HL-60 (cell line): ENCODE data around the gene TMEM237.
A peak's percentile ranks its signal among the peaks of the same experiment; 100 is the strongest.

Experiments used
- DNase-seq, 2 experiments: peaks; one replicate each; pipeline ENCODE4 v3.0.0-alpha.2; 2010 to 2020; ENCODE audit warnings: low read depth in 1 of 2, low spot score in 1 of 2
- H3K27ac ChIP-seq: fragments of 250-450 bp; sonication (Bioruptor Pico); replicated peaks from 2 replicates; pipeline ENCODE4 v1.5.1; 2020; ENCODE audit warnings: mild to moderate bottlenecking, moderate library complexity
- H3K27me3 ChIP-seq: fragments of 250-450 bp; sonication (Bioruptor Pico); 2 replicates; pipeline ENCODE4 v1.5.1; 2021; ENCODE audit warnings: mild to moderate bottlenecking, moderate library complexity; ENCODE audit not compliant: insufficient read depth, poor library complexity, severe bottlenecking
- H3K4me3 ChIP-seq: replicated peaks from 2 replicates; pipeline ENCODE4 v1.5.1; 2011; ENCODE audit warnings: mild to moderate bottlenecking, control low read depth, low read length; ENCODE audit not compliant: insufficient read depth
- GABPA ChIP-seq: IDR thresholded peaks from 2 replicates; pipeline ENCODE4 v1.6.1; 2012; ENCODE audit warnings: low read depth
- POLR2AphosphoS5 ChIP-seq: IDR thresholded peaks from 2 replicates; pipeline ENCODE4 v1.6.1; 2012; ENCODE audit warnings: low read depth
- SPI1 ChIP-seq: IDR thresholded peaks from 2 replicates; pipeline ENCODE4 v1.6.1; 2012; ENCODE audit warnings: low read depth, mild to moderate bottlenecking, borderline replicate concordance
- TF ChIP-seq, protein P1 (sequence below): IDR thresholded peaks from 2 replicates; pipeline ENCODE4 v1.6.1; 2012; ENCODE audit warnings: low read depth; ENCODE audit not compliant: insufficient replicate concordance
- TF ChIP-seq, protein P2 (sequence below): IDR thresholded peaks from one replicate; pipeline ENCODE4 v1.5.1; 2011; ENCODE audit warnings: low read length, control low read depth, inconsistent platforms; ENCODE audit not compliant: insufficient read depth

TMEM237 gene

DNA sequence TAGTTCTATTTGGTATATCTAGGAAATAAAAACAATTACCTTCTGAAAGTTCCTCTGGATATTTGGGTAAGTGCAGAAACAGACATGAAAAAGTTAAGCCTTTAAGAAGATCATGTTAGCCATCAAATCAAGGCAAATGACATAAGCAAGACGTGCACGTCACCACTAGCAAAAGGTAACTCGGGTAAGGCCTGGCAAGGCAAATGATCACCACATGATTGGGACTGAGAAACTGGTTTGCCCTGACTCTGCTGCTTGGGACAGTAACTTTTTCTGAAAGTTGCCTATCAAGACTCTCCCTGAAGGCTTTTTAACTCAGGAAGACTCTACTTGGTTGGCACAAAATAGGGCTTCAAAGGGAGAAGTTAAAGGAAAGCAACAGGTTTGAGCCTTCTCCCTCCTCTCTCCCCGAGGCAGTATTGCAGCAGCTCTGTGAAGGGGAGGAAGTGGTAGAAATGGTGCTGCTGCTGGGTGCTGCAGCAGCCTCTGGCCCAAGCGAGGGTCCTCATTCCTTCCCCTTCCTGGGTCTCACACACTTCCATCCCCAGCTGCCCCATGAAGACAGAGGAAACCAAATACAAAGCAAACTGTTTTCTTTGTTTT is 17.1 kb upstream of the TMEM237 start:
- peak in 1 of 2 experiments; percentile 74 for DNase-seq
- H3K27me3 ChIP-seq = no peaks in the 10 kb centered on the region
- TF ChIP-seq POLR2AphosphoS5 (no peak), SPI1 (peak; percentile 89), GABPA (no peak)
- TF ChIP-seq, protein P1, sequence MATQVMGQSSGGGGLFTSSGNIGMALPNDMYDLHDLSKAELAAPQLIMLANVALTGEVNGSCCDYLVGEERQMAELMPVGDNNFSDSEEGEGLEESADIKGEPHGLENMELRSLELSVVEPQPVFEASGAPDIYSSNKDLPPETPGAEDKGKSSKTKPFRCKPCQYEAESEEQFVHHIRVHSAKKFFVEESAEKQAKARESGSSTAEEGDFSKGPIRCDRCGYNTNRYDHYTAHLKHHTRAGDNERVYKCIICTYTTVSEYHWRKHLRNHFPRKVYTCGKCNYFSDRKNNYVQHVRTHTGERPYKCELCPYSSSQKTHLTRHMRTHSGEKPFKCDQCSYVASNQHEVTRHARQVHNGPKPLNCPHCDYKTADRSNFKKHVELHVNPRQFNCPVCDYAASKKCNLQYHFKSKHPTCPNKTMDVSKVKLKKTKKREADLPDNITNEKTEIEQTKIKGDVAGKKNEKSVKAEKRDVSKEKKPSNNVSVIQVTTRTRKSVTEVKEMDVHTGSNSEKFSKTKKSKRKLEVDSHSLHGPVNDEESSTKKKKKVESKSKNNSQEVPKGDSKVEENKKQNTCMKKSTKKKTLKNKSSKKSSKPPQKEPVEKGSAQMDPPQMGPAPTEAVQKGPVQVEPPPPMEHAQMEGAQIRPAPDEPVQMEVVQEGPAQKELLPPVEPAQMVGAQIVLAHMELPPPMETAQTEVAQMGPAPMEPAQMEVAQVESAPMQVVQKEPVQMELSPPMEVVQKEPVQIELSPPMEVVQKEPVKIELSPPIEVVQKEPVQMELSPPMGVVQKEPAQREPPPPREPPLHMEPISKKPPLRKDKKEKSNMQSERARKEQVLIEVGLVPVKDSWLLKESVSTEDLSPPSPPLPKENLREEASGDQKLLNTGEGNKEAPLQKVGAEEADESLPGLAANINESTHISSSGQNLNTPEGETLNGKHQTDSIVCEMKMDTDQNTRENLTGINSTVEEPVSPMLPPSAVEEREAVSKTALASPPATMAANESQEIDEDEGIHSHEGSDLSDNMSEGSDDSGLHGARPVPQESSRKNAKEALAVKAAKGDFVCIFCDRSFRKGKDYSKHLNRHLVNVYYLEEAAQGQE = no peak
- TF ChIP-seq, protein P2, sequence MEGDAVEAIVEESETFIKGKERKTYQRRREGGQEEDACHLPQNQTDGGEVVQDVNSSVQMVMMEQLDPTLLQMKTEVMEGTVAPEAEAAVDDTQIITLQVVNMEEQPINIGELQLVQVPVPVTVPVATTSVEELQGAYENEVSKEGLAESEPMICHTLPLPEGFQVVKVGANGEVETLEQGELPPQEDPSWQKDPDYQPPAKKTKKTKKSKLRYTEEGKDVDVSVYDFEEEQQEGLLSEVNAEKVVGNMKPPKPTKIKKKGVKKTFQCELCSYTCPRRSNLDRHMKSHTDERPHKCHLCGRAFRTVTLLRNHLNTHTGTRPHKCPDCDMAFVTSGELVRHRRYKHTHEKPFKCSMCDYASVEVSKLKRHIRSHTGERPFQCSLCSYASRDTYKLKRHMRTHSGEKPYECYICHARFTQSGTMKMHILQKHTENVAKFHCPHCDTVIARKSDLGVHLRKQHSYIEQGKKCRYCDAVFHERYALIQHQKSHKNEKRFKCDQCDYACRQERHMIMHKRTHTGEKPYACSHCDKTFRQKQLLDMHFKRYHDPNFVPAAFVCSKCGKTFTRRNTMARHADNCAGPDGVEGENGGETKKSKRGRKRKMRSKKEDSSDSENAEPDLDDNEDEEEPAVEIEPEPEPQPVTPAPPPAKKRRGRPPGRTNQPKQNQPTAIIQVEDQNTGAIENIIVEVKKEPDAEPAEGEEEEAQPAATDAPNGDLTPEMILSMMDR = no peak
- H3K4me3 ChIP-seq = no peak overlapping the region
- H3K27ac ChIP-seq = peak overlapping the region; percentile 48

- TF ChIP-seq GABPA (no peak), POLR2AphosphoS5 (no peak), SPI1 (no peak)
- TF ChIP-seq, protein P1 = no peak
- TF ChIP-seq, protein P2 = no peak
- H3K4me3 ChIP-seq = no peak overlapping the region
- DNase-seq = no peak
- no peak overlapping the region for H3K27ac ChIP-seq
- no peaks in the 10 kb centered on the region for H3K27me3 ChIP-seq
Measured at GRCh38 chr2:201656740-201657139, 13.4 kb upstream of the TMEM237 start.

- no peak overlapping the region for H3K4me3 ChIP-seq
- no peak for DNase-seq
- no peak overlapping the region for H3K27ac ChIP-seq
- H3K27me3 ChIP-seq = no peaks in the 10 kb centered on the region
- TF ChIP-seq POLR2AphosphoS5 (no peak), GABPA (no peak), SPI1 (no peak)
- TF ChIP-seq, protein P1 = no peak
- TF ChIP-seq, protein P2 = no peak
Measured at GRCh38 chr2:201656102-201656501, 12.8 kb upstream of the TMEM237 start.
